Liver (tissue), 9 donors: ENCODE results near the gene SRC. TPM values are rescaled to one million over a fixed set of nuclear protein-coding genes. Genes with fewer than 3 reads are reported as not detected.

Experiments
- DNase-seq: peaks from one replicate; pipeline ENCODE4 v3.0.0-alpha.2; 2017; ENCODE audit warnings: low spot score
- H3K27ac ChIP-seq, 2 donors: one replicate each; pipeline ENCODE4 v1.7.0; 2013; ENCODE audit warnings: inconsistent platforms in 2 of 2, low read length in 2 of 2, control low read depth in 1 of 2, low read depth in 1 of 2, mild to moderate bottlenecking in 1 of 2
- H3K27me3 ChIP-seq, 4 donors: one replicate each; pipeline versions ENCODE4 v1.6.1 to v1.7.0; 2013; ENCODE audit warnings: low read length in 3 of 4, inconsistent platforms in 1 of 4, mild to moderate bottlenecking in 1 of 4, moderate library complexity in 1 of 4; ENCODE audit not compliant: control insufficient read depth in 4 of 4, insufficient read depth in 4 of 4
- H3K36me3 ChIP-seq, 4 donors: one replicate each; pipeline versions ENCODE4 v1.6.1 to v1.7.0; 2013; ENCODE audit warnings: low read length in 3 of 4, mild to moderate bottlenecking in 3 of 4, low read depth in 1 of 4, moderate library complexity in 1 of 4; ENCODE audit not compliant: control insufficient read depth in 4 of 4, insufficient read depth in 3 of 4
- H3K4me1 ChIP-seq, 4 donors: one replicate each; pipeline versions ENCODE4 v1.6.1 to v1.7.0; 2013; ENCODE audit warnings: low read length in 3 of 4, mild to moderate bottlenecking in 3 of 4, moderate library complexity in 1 of 4; ENCODE audit not compliant: control insufficient read depth in 4 of 4, insufficient read depth in 4 of 4
- H3K4me3 ChIP-seq, 3 donors: one replicate each; pipeline versions ENCODE4 v1.6.1 to v1.7.0; 2013; ENCODE audit warnings: low read length in 3 of 3, control low read depth in 1 of 3, low read depth in 1 of 3, mild to moderate bottlenecking in 1 of 3
- H3K9ac ChIP-seq, 2 donors: one replicate each; pipeline ENCODE4 v1.7.0; 2013; ENCODE audit warnings: low read length in 2 of 2, mild to moderate bottlenecking in 2 of 2, moderate library complexity in 2 of 2, control low read depth in 1 of 2, low read depth in 1 of 2
- H3K9me3 ChIP-seq, 4 donors: one replicate each; pipeline versions ENCODE4 v1.6.1 to v1.7.0; 2013; ENCODE audit warnings: low read length in 3 of 4; ENCODE audit not compliant: control insufficient read depth in 4 of 4
- CTCF ChIP-seq: fragments of 150-350 bp; IDR thresholded peaks from 2 replicates; pipeline ENCODE4 v1.5.1; 2017; ENCODE audit warnings: improper control_type of control experiment, low read depth, low read length; ENCODE audit not compliant: missing input control
- EGR1 ChIP-seq, 2 donors: IDR thresholded peaks; 2 replicates each; pipeline ENCODE4 v1.6.1; 2016 to 2018; ENCODE audit warnings: antibody characterized with exemption in 2 of 2, low read depth in 2 of 2
- GABPA ChIP-seq, 2 donors: IDR thresholded peaks in 1 of 2; conservative IDR thresholded peaks in 1 of 2; 2 replicates each; pipeline ENCODE4 v1.6.1; 2016; ENCODE audit warnings: antibody characterized with exemption in 2 of 2, mild to moderate bottlenecking in 1 of 2, moderate library complexity in 1 of 2
- HNF4A ChIP-seq, 2 donors: conservative IDR thresholded peaks; 2 replicates each; pipeline ENCODE4 v1.6.1; 2016; ENCODE audit warnings: antibody characterized with exemption in 2 of 2, mild to moderate bottlenecking in 2 of 2
- HNF4G ChIP-seq: IDR thresholded peaks from 2 replicates; pipeline ENCODE4 v1.6.1; 2016; ENCODE audit warnings: antibody characterized with exemption
- NR2F2 ChIP-seq: IDR thresholded peaks from 2 replicates; pipeline ENCODE4 v1.6.1; 2016; ENCODE audit warnings: antibody characterized with exemption
- RAD21 ChIP-seq, 2 donors: IDR thresholded peaks; 2 replicates each; pipeline ENCODE4 v1.6.1; 2016; ENCODE audit warnings: antibody characterized with exemption in 2 of 2, mild to moderate bottlenecking in 2 of 2
- SP1 ChIP-seq: IDR thresholded peaks from 2 replicates; pipeline ENCODE4 v1.6.1; 2018; ENCODE audit warnings: antibody characterized with exemption, mild to moderate bottlenecking
- YY1 ChIP-seq: IDR thresholded peaks from 2 replicates; pipeline ENCODE4 v1.6.1; 2016; ENCODE audit warnings: antibody characterized with exemption, mild to moderate bottlenecking
- ZBTB33 ChIP-seq: IDR thresholded peaks from 2 replicates; pipeline ENCODE4 v1.6.1; 2016; ENCODE audit warnings: antibody characterized with exemption
- WGBS: extraction: QIAGEN DNeasy Blood & Tissue Kit; methylation state at CpG from one replicate; pipeline ENCODE4 v1.1.7; 2013; 5-methylcytosine and 5-hydroxymethylcytosine counted together
- polyA plus RNA-seq, 2 donors: library from polyadenylated mRNA; stranded (reverse) in 1 of 2; unstranded in 1 of 2; fragments of 200-250 nt in 1 of 2; fragments of >200 nt in 1 of 2; fragmentation: Nextera tagmentation in 1 of 2; extraction: Ambion mirVana in 1 of 2; gene quantifications; one replicate each; pipeline versions ENCODE4 v1.2.1 to v1.2.3, GENCODE V29; 2013 to 2015
- total RNA-seq, 2 donors: library from RNA; depleted of rRNA; stranded (reverse); fragments of >200 nt; gene quantifications; one replicate each; pipeline ENCODE4 v1.2.3, GENCODE V29; 2014
- TF ChIP-seq, protein P1 (sequence below): IDR thresholded peaks from 2 replicates; pipeline ENCODE4 v1.6.1; 2016; ENCODE audit warnings: antibody characterized with exemption
- TF ChIP-seq, protein P2 (sequence below): IDR thresholded peaks from 2 replicates; pipeline ENCODE4 v1.6.1; 2016; ENCODE audit warnings: antibody characterized with exemption
- donor health status: healthy.
- donor health status: healthy.
- donor health status: healthy.
- donor health status: healthy.
- donor health status: healthy.

SRC gene
- total and polyA plus RNA-seq, 4 donors: 3.3 to 21.2 (median 5.4) TPM

DNA sequence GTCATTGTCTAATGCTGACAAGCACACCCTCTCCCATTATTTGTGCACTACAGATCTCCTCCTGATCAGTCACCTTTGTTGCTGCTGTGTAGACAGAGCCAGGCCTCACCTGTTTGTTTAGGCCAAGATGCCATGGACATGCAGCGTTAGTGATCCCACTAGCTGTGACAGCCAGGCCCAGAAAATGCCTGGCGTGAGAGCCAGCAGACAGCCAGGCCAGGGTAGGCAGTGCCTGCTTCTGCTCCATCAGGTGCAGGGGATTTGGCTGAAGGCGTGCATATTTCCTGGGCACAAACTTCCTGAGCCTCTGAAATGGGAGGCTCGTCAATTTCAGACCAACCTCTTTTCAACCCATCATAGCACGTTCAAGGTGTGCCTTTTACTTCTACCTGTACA is 29.2 kb upstream of the SRC start (continued):
- TF ChIP-seq GABPA (IDR thresholded peaks at IDR 0.05 in 1 of 2, conservative IDR thresholded peaks at IDR 0.05 in 1 of 2) (no peak), ZBTB33 (no peak)

DNA sequence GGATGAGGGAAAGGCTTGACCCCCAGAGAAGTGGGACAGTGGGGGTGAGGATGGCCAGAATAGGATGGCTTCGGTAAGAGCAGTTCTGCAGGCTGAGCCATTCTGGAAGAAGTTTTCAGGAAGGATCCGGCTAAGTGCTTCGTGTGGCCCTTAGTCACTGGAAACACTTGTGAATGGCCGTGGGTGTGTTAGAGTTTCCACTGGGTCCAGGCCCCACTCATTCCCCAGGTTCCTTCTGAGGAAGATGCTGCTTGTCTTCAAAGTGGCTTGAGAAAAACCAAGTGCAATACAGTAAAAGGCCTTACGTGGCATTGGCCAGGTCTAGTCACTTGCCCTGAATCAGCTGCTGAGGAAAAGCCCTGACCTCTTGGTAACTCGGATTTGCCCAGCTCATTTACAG is 28.6 kb upstream of the SRC start:
- Histone ChIP-seq H3K9me3 (no peaks in the 10 kb centered on the region), H3K36me3 (peaks cover 0 to 22% (median 6%) of the 10 kb centered on the region in 4 donors), H3K9ac (no peak overlapping the region), H3K27me3 (no peaks in the 10 kb centered on the region), H3K27ac (no peak overlapping the region), H3K4me3 (no peak overlapping the region), H3K4me1 (no peaks in the 10 kb centered on the region)
- WGBS: 93% methylated on average over 6 of the region's 6 CpGs
- no peak for TF ChIP-seq HNF4G
- TF ChIP-seq RAD21 (IDR thresholded peaks at IDR 0.05): no peak
- DNase-seq: no peak

DNA sequence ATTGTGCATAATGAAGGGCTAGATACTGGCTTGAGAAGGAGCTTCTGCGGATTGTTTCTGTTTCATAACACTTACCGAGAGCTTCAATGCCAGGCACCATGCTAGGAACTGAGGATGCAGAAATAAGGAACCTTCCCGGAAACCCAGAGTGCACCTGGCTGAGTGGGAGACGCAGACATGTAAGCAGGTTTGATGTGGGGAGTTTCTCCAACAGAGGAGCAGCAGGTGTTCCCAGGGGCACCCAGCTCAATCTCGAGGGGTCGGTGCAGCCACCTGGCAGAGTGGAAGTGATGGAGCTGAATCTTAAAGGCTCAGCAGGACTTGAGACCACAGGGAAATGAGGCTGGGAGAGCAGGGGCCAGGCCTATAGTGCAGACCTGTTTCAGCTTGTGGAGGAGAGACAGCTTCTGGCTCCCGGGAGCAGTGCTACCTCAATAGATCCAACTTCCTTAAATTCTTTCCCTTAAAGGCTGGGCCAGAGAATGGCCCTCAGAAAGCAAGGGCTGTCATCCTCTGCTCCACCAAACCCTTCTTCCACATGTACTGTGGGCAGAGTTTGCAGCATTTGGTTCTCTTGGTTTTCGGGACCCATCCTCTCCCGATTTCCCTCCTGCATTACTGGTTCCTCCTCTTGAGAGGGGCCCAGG is 27.8 kb upstream of the SRC start:
- no peak overlapping the region for H3K9ac ChIP-seq
- TF ChIP-seq GABPA (IDR thresholded peaks at IDR 0.05 in 1 of 2, conservative IDR thresholded peaks at IDR 0.05 in 1 of 2) (no peak), CTCF (no peak), SP1 (no peak), HNF4A (conservative IDR thresholded peaks at IDR 0.05) (no peak)
- H3K27ac ChIP-seq: no peak overlapping the region
- WGBS: 91% methylated on average over 9 of the region's 9 CpGs
- H3K36me3 ChIP-seq: peaks cover 0 to 22% (median 6%) of the 10 kb centered on the region in 4 donors
- no peaks in the 10 kb centered on the region for H3K9me3 ChIP-seq
- no peak for DNase-seq
- no peak overlapping the region for H3K4me3 ChIP-seq
- H3K27me3 ChIP-seq: no peaks in the 10 kb centered on the region
- H3K4me1 ChIP-seq: no peaks in the 10 kb centered on the region

DNA sequence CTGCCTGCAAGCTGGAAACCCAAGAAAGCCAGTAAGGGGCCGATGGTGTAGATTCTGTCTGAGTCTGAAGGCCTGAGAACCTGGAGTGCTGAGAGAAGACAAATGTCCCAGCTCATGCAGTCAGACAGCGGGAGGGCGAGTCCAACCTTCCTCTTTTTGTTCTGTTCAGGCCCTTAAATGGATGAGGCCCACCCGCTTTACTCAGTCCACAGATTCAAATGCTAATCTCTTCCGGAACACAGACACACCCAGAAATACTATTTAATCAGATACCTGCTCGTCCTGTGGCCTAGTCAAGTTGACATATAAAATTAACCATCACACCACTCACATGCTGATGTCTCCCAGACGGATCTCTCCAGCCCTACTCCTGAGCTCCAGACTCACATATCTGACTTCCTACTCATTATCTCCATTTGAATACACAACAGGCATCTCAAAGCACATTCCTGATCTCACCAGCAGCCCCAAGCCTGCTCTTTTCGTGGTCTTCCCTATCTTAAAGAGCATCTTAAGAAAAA is 26.7 kb upstream of the SRC start:
- TF ChIP-seq CTCF (no peak), EGR1 (IDR thresholded peaks at IDR 0.05; ENCODE audit: low read depth in 2 of 2) (no peak), HNF4A (conservative IDR thresholded peaks at IDR 0.05) (no peak), YY1 (no peak), HNF4G (no peak), GABPA (IDR thresholded peaks at IDR 0.05 in 1 of 2, conservative IDR thresholded peaks at IDR 0.05 in 1 of 2) (no peak), NR2F2 (no peak), RAD21 (IDR thresholded peaks at IDR 0.05) (no peak)
- TF ChIP-seq, protein P1, sequence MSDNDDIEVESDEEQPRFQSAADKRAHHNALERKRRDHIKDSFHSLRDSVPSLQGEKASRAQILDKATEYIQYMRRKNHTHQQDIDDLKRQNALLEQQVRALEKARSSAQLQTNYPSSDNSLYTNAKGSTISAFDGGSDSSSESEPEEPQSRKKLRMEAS: no peak
- TF ChIP-seq, protein P2, sequence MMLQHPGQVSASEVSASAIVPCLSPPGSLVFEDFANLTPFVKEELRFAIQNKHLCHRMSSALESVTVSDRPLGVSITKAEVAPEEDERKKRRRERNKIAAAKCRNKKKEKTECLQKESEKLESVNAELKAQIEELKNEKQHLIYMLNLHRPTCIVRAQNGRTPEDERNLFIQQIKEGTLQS: no peak
- Histone ChIP-seq H3K9ac (no peak overlapping the region), H3K36me3 (peaks cover 0 to 22% (median 6%) of the 10 kb centered on the region in 4 donors), H3K9me3 (no peaks in the 10 kb centered on the region), H3K27me3 (no peaks in the 10 kb centered on the region), H3K4me1 (no peaks in the 10 kb centered on the region), H3K4me3 (no peak overlapping the region), H3K27ac (no peak overlapping the region)
- WGBS: 81% methylated on average over 8 of the region's 8 CpGs
- no peak for DNase-seq
